Fibroblast of lung (primary cell): ENCODE measurements around the gene MRPL49. TPM values are rescaled to one million over a fixed set of nuclear protein-coding genes. Genes with fewer than 3 reads are reported as not detected.
A peak's percentile ranks its signal among the peaks of the same experiment; 100 is the strongest.

Source experiments
- DNase-seq, 2 donors: peaks; one replicate each; pipeline versions ENCODE4 v3.0.0 to v3.0.0-alpha.2; 2010; ENCODE audit warnings: low read depth in 2 of 2
- H2AFZ ChIP-seq: 2 replicates; pipeline ENCODE4 v1.5.1; 2012; ENCODE audit warnings: low read length, control low read depth, inconsistent platforms
- H3K27ac ChIP-seq: 2 replicates; pipeline ENCODE4 v1.5.1; 2011; ENCODE audit warnings: low read length, control low read depth; ENCODE audit not compliant: insufficient read depth
- H3K27me3 ChIP-seq: 2 replicates; pipeline ENCODE4 v1.5.1; 2011; ENCODE audit warnings: mild to moderate bottlenecking, low read length; ENCODE audit not compliant: control insufficient read depth, insufficient read depth
- H3K36me3 ChIP-seq: 2 replicates; pipeline ENCODE4 v1.5.1; 2011; ENCODE audit warnings: low read length; ENCODE audit not compliant: control insufficient read depth, insufficient read depth
- H3K4me1 ChIP-seq: 2 replicates; pipeline ENCODE4 v1.5.1; 2011; ENCODE audit warnings: low read length; ENCODE audit not compliant: control insufficient read depth, insufficient read depth; ENCODE audit errors: extremely low read depth
- H3K4me2 ChIP-seq: 2 replicates; pipeline ENCODE4 v1.5.1; 2011; ENCODE audit warnings: low read length, control low read depth; ENCODE audit not compliant: insufficient read depth; ENCODE audit errors: extremely low read depth
- H3K4me3 ChIP-seq, 4 experiments: fragments of 200-600 bp in 1 of 4; sonication (generic) in 1 of 4; replicated peaks in 1 of 4; 2 replicates each; pipeline ENCODE4 v1.5.1; 2011 to 2016; ENCODE audit warnings: low read length in 4 of 4, low read depth in 3 of 4, mild to moderate bottlenecking in 3 of 4, control low read depth in 2 of 4, inconsistent platforms in 1 of 4, mixed read lengths in 1 of 4; ENCODE audit not compliant: insufficient read depth in 1 of 4; ENCODE audit errors: control extremely low read depth in 1 of 4
- H3K79me2 ChIP-seq: 2 replicates; pipeline ENCODE4 v1.5.1; 2012; ENCODE audit warnings: mild to moderate bottlenecking, low read length, inconsistent platforms; ENCODE audit not compliant: control insufficient read depth, insufficient read depth
- H3K9ac ChIP-seq: 2 replicates; pipeline ENCODE4 v1.5.1; 2011; ENCODE audit warnings: mild to moderate bottlenecking, low read length, control low read depth; ENCODE audit not compliant: insufficient read depth
- H3K9me3 ChIP-seq: 2 replicates; pipeline ENCODE4 v1.5.1; 2012; ENCODE audit warnings: low read depth, low read length; ENCODE audit not compliant: control insufficient read depth, insufficient read depth
- H4K20me1 ChIP-seq: 2 replicates; pipeline ENCODE4 v1.5.1; 2011; ENCODE audit warnings: low read length; ENCODE audit not compliant: control insufficient read depth, insufficient read depth; ENCODE audit errors: extremely low read depth
- CTCF ChIP-seq, 2 donors: IDR thresholded peaks in 1 of 2; conservative IDR thresholded peaks in 1 of 2; 1 replicate in 1 of 2; 2 replicates in 1 of 2; pipeline ENCODE4 v1.5.1; 2011 to 2012; ENCODE audit warnings: low read length in 2 of 2, control low read depth in 1 of 2, inconsistent platforms in 1 of 2, low read depth in 1 of 2, mild to moderate bottlenecking in 1 of 2
- EZH2 ChIP-seq: IDR thresholded peaks from 2 replicates; pipeline ENCODE4 v1.5.1; 2012; ENCODE audit warnings: low read length, control low read depth, mild to moderate bottlenecking; ENCODE audit errors: missing control alignments
- polyA plus RNA-seq, 2 donors: library from polyadenylated mRNA; depleted of rRNA in 1 of 2; stranded (reverse) in 1 of 2; unstranded in 1 of 2; fragments of >200 nt; gene quantifications; 2 replicates each; pipeline ENCODE4 v1.2.1, GENCODE V29; 2011 to 2012; ENCODE audit warnings: missing spikeins in 1 of 2
- total RNA-seq: library from RNA; depleted of rRNA; stranded (reverse); fragments of >200 nt; gene quantifications from 2 replicates; pipeline ENCODE4 v1.2.1, GENCODE V29; 2014

Gene MRPL49
- total and polyA plus RNA-seq, 2 donors (not counting 1 experiment from before 2014, with no cell fraction given) = 55.5 to 70.8 TPM

GRCh38 chr11:65113839-65114238 is 8.3 kb upstream of the MRPL49 start:
- Histone ChIP-seq H3K4me2 (no peak overlapping the region), H3K27me3 (no peaks in the 10 kb centered on the region), H2AFZ (no peak overlapping the region), H3K79me2 (peaks cover 13% of the 10 kb centered on the region), H3K9me3 (no peaks in the 10 kb centered on the region), H3K27ac (no peak overlapping the region), H4K20me1 (no peaks in the 10 kb centered on the region), H3K4me3 (peak overlapping the region in 1 of 4 experiments; percentile 68), H3K9ac (no peak overlapping the region), H3K36me3 (peaks cover 13% of the 10 kb centered on the region), H3K4me1 (peaks cover 19% of the 10 kb centered on the region)
- TF ChIP-seq CTCF (conservative IDR thresholded peaks at IDR 0.05 in 1 of 2, IDR thresholded peaks at IDR 0.05 in 1 of 2; ENCODE audit: low read depth in 1 of 2, low read length in 2 of 2) = no peak
- DNase-seq = no peak

- Histone ChIP-seq H3K9me3 (no peaks in the 10 kb centered on the region), H4K20me1 (no peaks in the 10 kb centered on the region), H3K79me2 (peaks cover 13% of the 10 kb centered on the region), H3K4me1 (peaks cover 19% of the 10 kb centered on the region), H3K27ac (no peak overlapping the region), H3K4me2 (no peak overlapping the region), H3K27me3 (no peaks in the 10 kb centered on the region), H3K9ac (no peak overlapping the region), H3K36me3 (peaks cover 9% of the 10 kb centered on the region), H2AFZ (no peak overlapping the region), H3K4me3 (no peak overlapping the region)
- no peak for DNase-seq
- TF ChIP-seq CTCF (conservative IDR thresholded peaks at IDR 0.05 in 1 of 2, IDR thresholded peaks at IDR 0.05 in 1 of 2; ENCODE audit: low read depth in 1 of 2, low read length in 2 of 2) = no peak
- TF ChIP-seq EZH2 = no peak
These were observed 7.5 kb upstream of the MRPL49 start for GRCh38 chr11:65114538-65115171.

GRCh38 chr11:65115361-65116082 is 6.6 kb upstream of the MRPL49 start:
- H2AFZ ChIP-seq = no peak overlapping the region
- no peak overlapping the region for H3K27ac ChIP-seq
- H3K4me2 ChIP-seq = no peak overlapping the region
- H3K9ac ChIP-seq = no peak overlapping the region
- no peak for TF ChIP-seq EZH2
- TF ChIP-seq CTCF (conservative IDR thresholded peaks at IDR 0.05 in 1 of 2, IDR thresholded peaks at IDR 0.05 in 1 of 2; ENCODE audit: low read depth in 1 of 2, low read length in 2 of 2) = no peak
- H3K9me3 ChIP-seq = no peaks in the 10 kb centered on the region
- H3K4me1 ChIP-seq = peaks cover 19% of the 10 kb centered on the region
- H3K79me2 ChIP-seq = peaks cover 19% of the 10 kb centered on the region
- H3K36me3 ChIP-seq = peaks cover 12% of the 10 kb centered on the region
- no peaks in the 10 kb centered on the region for H3K27me3 ChIP-seq
- DNase-seq = no peak
- no peak overlapping the region for H3K4me3 ChIP-seq
- no peaks in the 10 kb centered on the region for H4K20me1 ChIP-seq
